NCI-H2196 treated with DMSO at 0.1 percent for 48 hours (cell line): ENCODE data around the gene DCAF16.
A peak's percentile ranks its signal among the peaks of the same experiment; 100 is the strongest.

Source experiments
- DNase-seq: peaks from one replicate; lab custom pipeline; 2025; ENCODE audit not compliant: unreplicated experiment; lab: John Stamatoyannopoulos, UW

Gene DCAF16

DNA sequence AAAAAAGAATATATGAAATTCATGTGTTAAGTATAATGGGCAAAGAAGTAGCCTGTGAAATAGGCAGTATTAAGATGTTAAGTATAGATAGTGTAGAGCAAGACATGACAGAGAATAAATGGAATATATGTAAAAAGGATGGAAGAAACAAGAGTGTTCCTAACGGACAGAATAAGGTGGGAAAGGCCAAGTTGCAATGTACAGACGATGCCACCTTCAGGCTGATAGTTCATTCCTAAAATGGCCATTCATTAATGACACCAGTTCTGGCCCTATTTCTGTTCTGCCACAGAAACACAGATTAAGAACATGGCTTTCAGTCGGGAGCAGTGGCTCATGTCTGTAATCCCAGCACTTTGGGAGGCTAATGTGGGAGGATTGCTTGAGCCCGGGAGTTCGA is 24.7 kb downstream of the DCAF16 start:
- no peak for DNase-seq

- DNase-seq: no peak
Measured at GRCh38 chr4:17781300-17782287, 29.0 kb downstream of the DCAF16 start, which contains the start of gene FAM184B. Gene FAM184B, minus strand, starts transcription at chr4:17781621. Its CDS starts 322 bp downstream, at chr4:17781299.

GRCh38 chr4:17780501-17781299 is 29.9 kb downstream of the DCAF16 start:
- DNase-seq: peak; percentile 39

DNA sequence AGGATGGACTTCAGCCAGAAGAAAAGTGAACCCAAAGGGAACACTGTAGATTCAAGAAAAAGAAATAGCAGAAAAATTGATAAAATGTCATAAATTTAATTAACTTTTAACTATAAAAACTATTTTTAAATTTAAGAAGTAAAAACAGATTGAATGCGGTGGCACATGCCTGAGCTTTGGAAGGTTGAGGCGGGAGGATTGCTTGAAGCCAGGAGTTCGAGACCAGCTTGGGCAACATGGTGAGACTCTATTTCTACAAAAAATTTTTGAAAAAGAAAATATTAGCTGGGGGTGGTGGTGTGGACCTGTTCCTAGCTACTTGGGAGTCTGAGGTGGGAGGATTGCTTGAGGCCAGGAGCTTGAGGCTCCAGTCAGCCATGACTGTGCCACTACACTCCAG is 32.1 kb downstream of the DCAF16 start:
- no peak for DNase-seq

- DNase-seq: no peak
Measured at GRCh38 chr4:17773135-17773698, 37.3 kb downstream of the DCAF16 start.

DNA sequence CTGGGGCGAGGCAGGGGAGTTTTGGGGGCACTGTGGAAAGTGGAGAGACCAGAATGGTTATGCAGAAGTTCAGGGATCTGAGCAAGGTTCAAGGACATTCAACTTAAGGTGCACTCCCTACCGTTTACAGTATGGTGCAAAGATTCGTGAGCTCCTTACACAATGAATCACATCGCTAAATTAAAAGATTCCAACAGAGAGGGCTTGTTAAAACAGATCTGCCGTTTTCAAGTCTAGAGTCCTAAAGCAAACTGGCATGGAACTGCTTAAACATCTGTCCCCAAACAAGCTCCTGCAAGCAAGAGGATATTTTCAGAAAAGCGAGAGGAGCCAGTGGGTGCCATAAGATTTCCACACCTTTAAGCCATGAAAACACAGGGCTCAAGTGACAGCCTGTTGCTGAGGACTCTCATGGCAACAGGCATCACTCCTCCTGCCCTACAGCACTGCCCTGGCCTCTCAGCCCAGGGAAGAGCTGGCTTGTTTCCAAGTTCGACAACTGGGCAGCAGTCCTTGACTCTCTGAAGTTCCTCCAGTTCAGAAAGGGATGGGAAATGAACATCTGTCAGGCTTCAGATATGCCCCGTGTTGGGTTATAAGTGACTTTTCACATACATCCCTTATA is 39.2 kb downstream of the DCAF16 start:
- peak; percentile 46 for DNase-seq

DNA sequence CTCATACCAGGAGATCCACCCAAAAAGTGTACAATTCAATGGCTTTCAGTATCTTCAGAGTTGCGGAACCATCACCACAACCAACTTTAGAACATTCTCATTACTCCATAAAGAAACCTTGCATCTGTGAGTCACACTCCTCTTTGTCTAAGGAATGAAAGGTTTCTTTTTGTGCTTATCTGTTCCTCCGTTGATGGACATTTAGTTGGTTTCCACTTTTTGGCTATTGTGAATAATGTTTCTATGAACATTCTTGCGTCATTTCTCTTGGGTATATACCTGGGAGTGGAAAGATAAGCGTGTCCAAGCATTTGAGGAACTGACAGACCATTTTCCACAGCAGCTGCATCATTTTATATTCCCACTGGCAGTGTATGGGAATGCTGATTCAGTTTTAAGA is 39.7 kb downstream of the DCAF16 start:
- DNase-seq: no peak

- no peak for DNase-seq
Measured at GRCh38 chr4:17769406-17770174, 41.0 kb downstream of the DCAF16 start.

GRCh38 chr4:17766826-17767458 is 43.6 kb downstream of the DCAF16 start:
- DNase-seq: no peak

DNA sequence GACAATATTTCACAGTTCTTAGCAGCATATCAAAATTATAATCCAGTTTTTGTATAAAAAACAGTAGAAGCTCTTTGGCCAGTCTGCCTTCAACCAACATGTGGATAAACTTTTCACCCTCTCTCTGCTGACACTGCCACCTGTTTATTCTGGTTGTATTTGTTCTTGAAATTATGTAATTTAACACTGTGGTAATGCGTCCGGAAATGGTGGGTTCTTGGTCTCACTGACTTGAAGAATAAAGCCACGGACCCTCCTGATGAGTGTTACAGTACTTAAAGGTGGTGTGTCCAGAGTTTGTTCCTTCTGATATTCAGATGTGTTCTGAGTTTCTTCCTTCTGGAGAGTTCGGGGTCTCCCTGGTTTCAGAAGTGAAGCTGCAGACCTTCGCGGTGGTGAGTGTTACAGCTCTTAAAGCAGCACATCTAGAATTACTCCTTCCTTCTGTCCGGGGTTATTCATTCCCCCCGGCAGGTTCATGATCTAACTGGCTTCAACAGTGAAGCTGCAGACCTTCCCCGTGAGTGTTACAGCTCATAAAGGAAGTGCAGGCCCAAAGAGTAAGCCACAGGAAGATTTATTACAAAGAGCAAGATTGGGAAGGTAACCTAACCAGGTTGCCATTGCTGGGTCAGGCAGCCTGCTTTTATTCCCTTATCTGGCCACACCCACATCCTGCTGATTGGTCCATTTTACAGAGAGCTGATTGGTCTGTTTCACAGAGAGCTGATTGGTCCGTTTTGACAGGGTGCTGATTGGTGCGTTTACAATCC is 44.9 kb downstream of the DCAF16 start:
- DNase-seq: no peak

DNA sequence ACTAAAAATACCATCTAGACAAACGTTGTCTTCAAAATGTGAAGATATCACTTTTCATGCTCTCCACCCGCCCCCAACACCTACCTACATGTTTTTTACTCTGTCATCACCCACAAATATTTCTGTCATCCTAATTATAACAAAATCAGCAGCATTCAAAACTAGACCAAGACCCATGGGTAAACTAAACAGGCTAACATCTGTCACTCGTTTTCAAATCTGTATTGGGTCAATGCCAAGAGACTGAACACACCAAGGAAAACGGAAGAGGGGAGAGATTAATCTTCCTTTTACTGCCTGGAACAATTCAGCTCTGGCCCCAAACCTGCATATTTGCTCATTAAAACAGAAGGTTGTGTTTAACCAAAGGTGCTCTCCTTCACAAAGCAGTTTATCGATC is 46.6 kb downstream of the DCAF16 start:
- DNase-seq: no peak

GRCh38 chr4:17763416-17763815 is 47.1 kb downstream of the DCAF16 start:
- DNase-seq: no peak

DNA sequence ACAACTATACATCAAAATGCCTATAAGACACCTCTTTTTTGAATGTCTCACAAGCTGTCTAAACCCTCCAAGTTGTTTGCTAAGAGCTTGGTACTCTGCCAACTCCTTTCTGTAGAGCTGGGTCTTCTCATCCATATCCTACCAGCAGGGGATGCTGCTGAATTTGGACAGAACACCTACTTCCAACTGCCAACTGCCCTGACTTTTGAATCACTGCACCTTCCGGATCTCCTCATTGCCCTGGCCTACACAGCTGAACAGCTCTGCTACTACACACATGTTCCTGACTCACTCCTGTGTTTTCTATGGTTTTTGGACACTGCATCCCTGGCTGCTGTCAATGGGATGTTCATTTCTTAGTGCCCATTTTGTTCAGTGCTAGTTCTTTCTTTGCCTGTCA is 47.8 kb downstream of the DCAF16 start:
- no peak for DNase-seq

DNA sequence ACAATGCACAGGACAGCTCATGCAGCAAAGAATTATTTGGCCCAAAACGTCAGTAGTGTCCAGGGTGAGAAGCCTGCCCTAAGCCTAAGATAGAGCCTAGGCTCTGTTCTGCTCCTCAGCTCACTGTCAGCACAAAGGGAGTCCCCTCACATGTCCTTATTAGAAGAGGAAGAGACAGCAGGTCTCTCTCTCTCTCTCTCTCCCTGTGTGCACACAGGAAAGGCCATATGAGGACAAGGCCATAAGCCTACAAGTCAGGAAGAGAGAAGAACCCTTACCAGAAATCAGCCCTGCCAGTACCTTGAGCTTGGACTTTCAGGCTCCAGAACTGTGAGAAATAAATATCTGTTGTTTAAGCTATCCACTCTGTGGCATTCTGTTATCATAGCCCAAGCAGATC is 49.5 kb downstream of the DCAF16 start:
- no peak for DNase-seq

- no peak for DNase-seq
Measured at GRCh38 chr4:17760626-17761025, 49.9 kb downstream of the DCAF16 start.

DNA sequence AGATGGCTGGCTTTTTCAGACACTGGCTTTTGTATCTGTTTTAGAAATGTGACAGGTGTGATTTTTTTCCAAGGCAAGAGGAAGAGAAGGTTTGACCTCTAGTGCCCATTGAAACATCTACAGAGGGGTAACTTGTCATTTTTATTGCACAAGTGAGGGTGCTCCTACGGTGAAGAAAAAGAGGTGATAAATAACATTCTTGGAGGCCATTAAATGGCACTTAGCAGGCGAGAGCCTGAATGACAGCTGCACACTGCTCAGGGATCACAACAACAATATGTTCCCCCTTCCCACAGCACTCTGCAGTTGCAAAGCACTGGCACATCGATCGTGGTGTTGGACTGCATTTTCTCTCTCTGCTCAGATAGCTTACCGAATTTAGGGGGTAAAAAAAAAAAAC is 52.1 kb downstream of the DCAF16 start:
- DNase-seq: no peak

DNA sequence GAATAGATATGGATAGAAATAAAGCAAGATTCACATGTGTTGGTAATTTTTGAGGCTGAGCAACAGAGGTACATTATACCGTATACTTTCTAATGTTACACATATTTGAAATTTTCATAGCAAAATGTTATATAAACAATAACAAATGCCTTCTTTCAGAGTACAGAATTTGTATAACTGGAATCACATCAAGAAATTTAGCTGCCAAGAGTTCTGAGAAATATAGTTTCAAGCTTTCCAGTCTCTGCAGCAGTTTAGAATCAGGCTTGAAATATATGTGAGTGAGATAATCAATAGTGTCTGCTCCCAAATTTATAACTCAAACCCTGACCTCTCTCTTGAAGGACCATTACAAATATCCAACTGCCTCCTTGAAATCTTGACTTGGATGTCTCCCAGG is 52.9 kb downstream of the DCAF16 start:
- no peak for DNase-seq

DNA sequence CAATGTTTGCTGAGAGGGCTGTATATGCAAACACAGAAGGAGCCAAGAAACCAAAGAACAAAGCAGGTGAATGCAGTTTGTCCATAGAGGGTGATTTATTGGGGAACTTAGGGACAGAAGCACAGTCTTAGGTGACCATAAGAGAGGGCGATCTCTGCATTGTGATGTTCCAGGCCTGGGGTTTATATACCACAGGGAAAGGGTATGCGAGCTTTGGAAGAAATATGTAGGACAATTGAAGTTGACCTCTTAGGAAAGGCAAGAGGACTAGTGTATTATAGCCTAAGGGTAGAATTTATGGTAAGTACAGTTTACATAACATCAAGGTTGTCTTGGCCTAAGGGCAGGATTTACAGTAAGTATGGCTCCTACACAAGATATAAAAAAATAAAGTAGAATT is 56.9 kb downstream of the DCAF16 start:
- no peak for DNase-seq
